ENCODE data around the gene PLCD3. TPM values are rescaled to one million over a fixed set of nuclear protein-coding genes. Genes with fewer than 3 reads are reported as not detected.

Gene PLCD3
- total and polyA plus RNA-seq, 2 of the 13 experiments (the other 11 are each of a cell fraction or from before 2014, with no cell fraction given) = 11.3 to 39.1 TPM

DNA sequence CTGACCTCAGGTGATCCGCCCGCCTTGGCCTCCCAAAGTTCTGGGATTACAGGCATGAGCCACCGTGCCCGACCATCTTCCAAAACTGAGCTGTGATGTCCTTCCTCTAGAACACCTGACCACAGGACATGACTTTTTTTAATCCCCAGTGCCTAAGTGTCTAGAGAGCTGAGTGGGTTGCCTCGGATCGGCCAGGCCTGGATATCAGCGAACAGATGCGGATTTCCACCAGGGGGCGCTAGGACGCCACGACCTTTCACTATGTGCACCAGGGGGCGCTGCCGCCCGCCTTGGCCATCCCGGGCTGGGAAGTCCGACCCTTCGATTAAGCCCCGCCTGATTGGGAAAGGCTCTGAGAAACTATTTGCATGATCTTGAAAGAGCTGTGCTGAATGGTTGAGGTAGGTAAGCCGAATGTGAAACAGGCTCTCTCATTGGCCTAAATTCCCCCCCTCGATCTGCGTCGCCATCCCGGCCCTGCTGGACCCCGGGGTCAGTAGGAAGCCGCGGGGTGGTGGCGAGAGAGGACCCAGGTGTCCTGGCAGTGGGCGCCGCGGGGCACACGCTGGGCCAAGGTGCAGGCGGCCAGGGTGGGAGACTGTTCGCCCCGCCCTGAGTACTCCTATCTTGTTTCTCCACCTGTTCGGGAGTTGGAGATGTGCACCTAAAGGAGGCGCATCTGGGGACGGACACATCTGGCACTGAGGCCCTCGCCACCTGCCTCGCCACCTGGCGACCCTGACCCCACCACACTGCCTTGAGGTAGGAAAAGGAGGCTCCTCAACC is 3.1 kb upstream of the PLCD3 start, which contains the start of gene ACBD4 (continued):
- TF ChIP-seq, protein P1, sequence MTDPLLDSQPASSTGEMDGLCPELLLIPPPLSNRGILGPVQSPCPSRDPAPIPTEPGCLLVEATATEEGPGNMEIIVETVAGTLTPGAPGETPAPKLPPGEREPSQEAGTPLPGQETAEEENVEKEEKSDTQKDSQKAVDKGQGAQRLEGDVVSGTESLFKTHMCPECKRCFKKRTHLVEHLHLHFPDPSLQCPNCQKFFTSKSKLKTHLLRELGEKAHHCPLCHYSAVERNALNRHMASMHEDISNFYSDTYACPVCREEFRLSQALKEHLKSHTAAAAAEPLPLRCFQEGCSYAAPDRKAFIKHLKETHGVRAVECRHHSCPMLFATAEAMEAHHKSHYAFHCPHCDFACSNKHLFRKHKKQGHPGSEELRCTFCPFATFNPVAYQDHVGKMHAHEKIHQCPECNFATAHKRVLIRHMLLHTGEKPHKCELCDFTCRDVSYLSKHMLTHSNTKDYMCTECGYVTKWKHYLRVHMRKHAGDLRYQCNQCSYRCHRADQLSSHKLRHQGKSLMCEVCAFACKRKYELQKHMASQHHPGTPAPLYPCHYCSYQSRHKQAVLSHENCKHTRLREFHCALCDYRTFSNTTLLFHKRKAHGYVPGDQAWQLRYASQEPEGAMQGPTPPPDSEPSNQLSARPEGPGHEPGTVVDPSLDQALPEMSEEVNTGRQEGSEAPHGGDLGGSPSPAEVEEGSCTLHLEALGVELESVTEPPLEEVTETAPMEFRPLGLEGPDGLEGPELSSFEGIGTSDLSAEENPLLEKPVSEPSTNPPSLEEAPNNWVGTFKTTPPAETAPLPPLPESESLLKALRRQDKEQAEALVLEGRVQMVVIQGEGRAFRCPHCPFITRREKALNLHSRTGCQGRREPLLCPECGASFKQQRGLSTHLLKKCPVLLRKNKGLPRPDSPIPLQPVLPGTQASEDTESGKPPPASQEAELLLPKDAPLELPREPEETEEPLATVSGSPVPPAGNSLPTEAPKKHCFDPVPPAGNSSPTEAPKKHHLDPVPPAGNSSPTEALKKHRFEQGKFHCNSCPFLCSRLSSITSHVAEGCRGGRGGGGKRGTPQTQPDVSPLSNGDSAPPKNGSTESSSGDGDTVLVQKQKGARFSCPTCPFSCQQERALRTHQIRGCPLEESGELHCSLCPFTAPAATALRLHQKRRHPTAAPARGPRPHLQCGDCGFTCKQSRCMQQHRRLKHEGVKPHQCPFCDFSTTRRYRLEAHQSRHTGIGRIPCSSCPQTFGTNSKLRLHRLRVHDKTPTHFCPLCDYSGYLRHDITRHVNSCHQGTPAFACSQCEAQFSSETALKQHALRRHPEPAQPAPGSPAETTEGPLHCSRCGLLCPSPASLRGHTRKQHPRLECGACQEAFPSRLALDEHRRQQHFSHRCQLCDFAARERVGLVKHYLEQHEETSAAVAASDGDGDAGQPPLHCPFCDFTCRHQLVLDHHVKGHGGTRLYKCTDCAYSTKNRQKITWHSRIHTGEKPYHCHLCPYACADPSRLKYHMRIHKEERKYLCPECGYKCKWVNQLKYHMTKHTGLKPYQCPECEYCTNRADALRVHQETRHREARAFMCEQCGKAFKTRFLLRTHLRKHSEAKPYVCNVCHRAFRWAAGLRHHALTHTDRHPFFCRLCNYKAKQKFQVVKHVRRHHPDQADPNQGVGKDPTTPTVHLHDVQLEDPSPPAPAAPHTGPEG (CRISPR knock-in tag; IDR thresholded peaks at IDR 0.05) = peak; percentile 67; the same call in 1 of the 2 replicates
- TF ChIP-seq, protein P2, sequence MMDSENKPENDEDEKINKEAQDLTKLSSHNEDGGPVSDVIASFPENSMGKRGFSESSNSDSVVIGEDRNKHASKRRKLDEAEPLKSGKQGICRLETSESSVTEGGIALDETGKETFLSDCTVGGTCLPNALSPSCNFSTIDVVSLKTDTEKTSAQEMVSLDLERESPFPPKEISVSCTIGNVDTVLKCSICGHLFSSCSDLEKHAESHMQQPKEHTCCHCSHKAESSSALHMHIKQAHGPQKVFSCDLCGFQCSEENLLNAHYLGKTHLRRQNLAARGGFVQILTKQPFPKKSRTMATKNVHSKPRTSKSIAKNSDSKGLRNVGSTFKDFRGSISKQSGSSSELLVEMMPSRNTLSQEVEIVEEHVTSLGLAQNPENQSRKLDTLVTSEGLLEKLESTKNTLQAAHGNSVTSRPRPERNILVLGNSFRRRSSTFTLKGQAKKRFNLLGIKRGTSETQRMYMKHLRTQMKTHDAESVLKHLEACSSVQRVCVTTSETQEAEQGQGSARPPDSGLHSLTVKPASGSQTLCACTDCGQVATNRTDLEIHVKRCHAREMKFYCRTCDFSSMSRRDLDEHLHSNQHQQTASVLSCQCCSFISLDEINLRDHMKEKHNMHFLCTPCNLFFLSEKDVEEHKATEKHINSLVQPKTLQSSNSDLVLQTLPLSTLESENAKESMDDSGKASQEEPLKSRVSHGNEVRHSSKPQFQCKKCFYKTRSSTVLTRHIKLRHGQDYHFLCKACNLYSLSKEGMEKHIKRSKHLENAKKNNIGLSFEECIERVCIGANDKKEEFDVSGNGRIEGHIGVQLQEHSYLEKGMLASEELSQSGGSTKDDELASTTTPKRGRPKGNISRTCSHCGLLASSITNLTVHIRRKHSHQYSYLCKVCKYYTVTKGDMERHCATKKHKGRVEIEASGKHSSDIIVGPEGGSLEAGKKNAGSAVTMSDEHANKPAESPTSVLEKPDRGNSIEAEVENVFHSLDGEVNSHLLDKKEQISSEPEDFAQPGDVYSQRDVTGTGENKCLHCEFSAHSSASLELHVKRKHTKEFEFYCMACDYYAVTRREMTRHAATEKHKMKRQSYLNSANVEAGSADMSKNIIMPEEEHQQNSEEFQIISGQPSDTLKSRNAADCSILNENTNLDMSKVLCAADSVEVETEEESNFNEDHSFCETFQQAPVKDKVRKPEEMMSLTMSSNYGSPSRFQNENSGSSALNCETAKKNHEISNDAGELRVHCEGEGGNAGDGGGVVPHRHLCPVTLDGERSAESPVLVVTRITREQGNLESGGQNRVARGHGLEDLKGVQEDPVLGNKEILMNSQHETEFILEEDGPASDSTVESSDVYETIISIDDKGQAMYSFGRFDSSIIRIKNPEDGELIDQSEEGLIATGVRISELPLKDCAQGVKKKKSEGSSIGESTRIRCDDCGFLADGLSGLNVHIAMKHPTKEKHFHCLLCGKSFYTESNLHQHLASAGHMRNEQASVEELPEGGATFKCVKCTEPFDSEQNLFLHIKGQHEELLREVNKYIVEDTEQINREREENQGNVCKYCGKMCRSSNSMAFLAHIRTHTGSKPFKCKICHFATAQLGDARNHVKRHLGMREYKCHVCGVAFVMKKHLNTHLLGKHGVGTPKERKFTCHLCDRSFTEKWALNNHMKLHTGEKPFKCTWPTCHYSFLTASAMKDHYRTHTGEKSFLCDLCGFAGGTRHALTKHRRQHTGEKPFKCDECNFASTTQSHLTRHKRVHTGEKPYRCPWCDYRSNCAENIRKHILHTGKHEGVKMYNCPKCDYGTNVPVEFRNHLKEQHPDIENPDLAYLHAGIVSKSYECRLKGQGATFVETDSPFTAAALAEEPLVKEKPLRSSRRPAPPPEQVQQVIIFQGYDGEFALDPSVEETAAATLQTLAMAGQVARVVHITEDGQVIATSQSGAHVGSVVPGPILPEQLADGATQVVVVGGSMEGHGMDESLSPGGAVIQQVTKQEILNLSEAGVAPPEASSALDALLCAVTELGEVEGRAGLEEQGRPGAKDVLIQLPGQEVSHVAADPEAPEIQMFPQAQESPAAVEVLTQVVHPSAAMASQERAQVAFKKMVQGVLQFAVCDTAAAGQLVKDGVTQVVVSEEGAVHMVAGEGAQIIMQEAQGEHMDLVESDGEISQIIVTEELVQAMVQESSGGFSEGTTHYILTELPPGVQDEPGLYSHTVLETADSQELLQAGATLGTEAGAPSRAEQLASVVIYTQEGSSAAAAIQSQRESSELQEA (CRISPR knock-in tag; IDR thresholded peaks at IDR 0.05; ENCODE audit: not compliant biosample characterization) = peak; percentile 98
- 0 out of 2 replicates have a peak, but pooled peaks have one; percentile 11 for TF ChIP-seq MAFF (IDR thresholded peaks at IDR 0.05; ENCODE audit: low read depth, low read length)
- TF ChIP-seq U2AF1 (optimal IDR thresholded peaks at IDR 0.05; ENCODE audit: low read depth, low read length) = peak; percentile 62
- TF ChIP-seq, protein P3, sequence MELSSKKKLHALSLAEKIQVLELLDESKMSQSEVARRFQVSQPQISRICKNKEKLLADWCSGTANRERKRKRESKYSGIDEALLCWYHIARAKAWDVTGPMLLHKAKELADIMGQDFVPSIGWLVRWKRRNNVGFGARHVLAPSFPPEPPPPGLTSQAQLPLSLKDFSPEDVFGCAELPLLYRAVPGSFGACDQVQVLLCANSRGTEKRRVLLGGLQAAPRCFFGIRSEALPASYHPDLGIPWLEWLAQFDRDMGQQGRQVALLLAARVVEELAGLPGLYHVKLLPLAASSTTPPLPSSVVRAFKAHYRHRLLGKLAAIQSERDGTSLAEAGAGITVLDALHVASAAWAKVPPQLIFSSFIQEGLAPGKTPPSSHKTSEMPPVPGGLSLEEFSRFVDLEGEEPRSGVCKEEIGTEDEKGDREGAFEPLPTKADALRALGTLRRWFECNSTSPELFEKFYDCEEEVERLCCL (CRISPR knock-in tag; IDR thresholded peaks at IDR 0.05; ENCODE audit: borderline replicate concordance) = 0 out of 2 replicates have a peak, but pooled peaks have one; percentile 42
- peak; percentile 95 for TF ChIP-seq MIXL1 (CRISPR knock-in tag; IDR thresholded peaks at IDR 0.05)
- TF ChIP-seq ZNF234 (CRISPR knock-in tag; conservative IDR thresholded peaks at IDR 0.05) = no peak; the same call in 1 of the 2 replicates
- TF ChIP-seq TBX2 (CRISPR knock-in tag; IDR thresholded peaks at IDR 0.05; ENCODE audit: borderline replicate concordance) = peak; percentile 78; the same call in 1 of the 2 replicates
- TF ChIP-seq ZNF777 (CRISPR knock-in tag; IDR thresholded peaks at IDR 0.05) = peak; percentile 85
- TF ChIP-seq SALL2 (CRISPR knock-in tag; IDR thresholded peaks at IDR 0.05) = peak; percentile 80; the same call in 1 of the 2 replicates
- peak; percentile 29; the same call in 1 of the 2 replicates for TF ChIP-seq KDM1A (CRISPR knock-in tag; IDR thresholded peaks at IDR 0.05)
- no peak; the same call in 1 of the 2 replicates for TF ChIP-seq ZBTB8A (CRISPR knock-in tag; IDR thresholded peaks at IDR 0.05; ENCODE audit: borderline replicate concordance, low read depth)
- peak; percentile 80 for TF ChIP-seq ZNF274 (CRISPR knock-in tag; IDR thresholded peaks at IDR 0.05)
